Stomach smooth muscle (tissue), 2 donors: ENCODE data around the gene CACNA1S.

Experiments used
- H3K27ac ChIP-seq: one replicate; pipeline ENCODE4 v1.7.0; 2013; ENCODE audit warnings: mild to moderate bottlenecking, low read length, inconsistent platforms
- H3K27me3 ChIP-seq, 2 donors: one replicate each; pipeline ENCODE4 v1.7.0; 2013; ENCODE audit warnings: low read length in 2 of 2; ENCODE audit not compliant: insufficient read depth in 2 of 2, control insufficient read depth in 1 of 2
- H3K36me3 ChIP-seq, 2 donors: one replicate each; pipeline ENCODE4 v1.7.0; 2013; ENCODE audit warnings: low read length in 2 of 2; ENCODE audit not compliant: control insufficient read depth in 2 of 2, insufficient read depth in 2 of 2
- H3K4me1 ChIP-seq: one replicate; pipeline ENCODE4 v1.7.0; 2013; ENCODE audit warnings: low read length; ENCODE audit not compliant: control insufficient read depth, insufficient read depth
- H3K4me3 ChIP-seq, 2 donors: one replicate each; pipeline ENCODE4 v1.7.0; 2013; ENCODE audit warnings: low read length in 2 of 2
- H3K9ac ChIP-seq, 2 donors: one replicate each; pipeline ENCODE4 v1.7.0; 2013; ENCODE audit warnings: low read length in 2 of 2, mild to moderate bottlenecking in 1 of 2
- H3K9me3 ChIP-seq, 2 donors: one replicate each; pipeline ENCODE4 v1.7.0; 2013; ENCODE audit warnings: low read length in 2 of 2; ENCODE audit not compliant: control insufficient read depth in 2 of 2
- donor health status: healthy.
- donor health status: Pancreatic carcinoma.

The CACNA1S gene

DNA sequence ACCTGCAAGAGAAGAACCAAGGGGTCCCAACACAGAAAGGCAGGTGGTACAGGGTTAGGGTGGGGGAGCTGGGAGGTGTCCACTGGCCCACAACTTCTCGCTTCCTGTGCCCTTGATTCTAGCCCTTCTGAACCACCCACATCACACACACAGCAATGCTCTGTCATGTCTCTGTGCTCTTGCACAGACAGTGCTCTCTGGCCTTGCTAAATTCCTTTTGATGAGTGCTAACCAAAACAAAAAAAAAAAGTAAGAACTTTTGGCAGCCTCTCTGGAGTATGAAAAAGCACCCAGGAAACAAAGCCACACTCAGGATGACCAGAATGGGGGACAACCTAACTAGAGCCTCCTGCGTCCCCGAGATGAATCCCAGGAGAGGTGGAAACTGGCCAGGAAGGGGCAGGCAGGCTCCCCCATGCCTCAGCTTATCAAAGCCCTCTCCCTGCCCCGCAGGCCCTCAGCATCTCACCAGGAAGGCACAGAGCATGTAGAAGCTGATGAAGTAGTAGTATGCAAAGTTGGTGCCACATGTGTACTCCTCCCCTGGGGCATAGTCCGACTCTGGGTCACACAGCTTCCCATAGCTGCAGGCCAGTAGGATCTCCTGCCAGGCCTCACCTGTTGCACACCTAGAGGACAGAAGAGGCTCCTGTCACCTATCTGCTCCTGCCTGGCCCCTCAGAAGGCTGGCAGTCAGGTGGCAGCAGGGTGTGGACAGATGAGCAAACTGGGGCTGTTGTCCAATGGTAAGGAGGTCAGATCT lies 61.5 kb downstream of the CACNA1S start:
- Histone ChIP-seq H3K36me3 (no peaks in the 10 kb centered on the region), H3K4me3 (no peak overlapping the region), H3K27ac (no peak overlapping the region), H3K9ac (no peak overlapping the region), H3K4me1 (peaks cover 43% of the 10 kb centered on the region), H3K27me3 (no peaks in the 10 kb centered on the region), H3K9me3 (no peaks in the 10 kb centered on the region)

DNA sequence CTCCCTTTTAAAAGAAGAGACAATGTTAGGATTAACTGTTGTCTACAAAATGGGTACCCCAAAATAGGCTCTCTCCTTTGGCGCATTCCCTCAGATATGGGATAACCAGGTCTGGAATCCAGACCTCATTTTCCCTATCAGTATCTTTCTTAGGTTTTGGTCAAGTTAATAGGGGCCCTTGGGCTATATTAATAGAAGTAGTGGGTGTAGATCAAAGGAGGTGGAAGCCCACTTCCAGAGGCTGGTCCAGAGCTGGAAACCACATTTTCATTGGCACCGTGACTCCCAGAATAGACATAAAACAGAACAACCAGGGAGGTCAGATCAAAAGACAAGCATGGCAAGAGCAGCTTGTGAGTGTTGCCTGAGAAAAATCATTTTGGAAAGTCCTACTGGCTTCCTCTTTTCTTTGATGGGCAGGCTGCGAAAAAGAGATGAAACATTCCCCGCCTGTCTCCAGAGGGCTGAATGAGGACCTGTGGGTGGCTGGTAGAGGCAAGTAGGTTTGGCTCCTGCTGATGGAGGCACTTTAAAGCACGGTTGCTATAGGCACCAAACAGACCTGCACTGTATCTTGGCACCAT lies 62.9 kb downstream of the CACNA1S start:
- H3K4me1 ChIP-seq: peaks cover 31% of the 10 kb centered on the region
- no peak overlapping the region for H3K9ac ChIP-seq
- no peaks in the 10 kb centered on the region for H3K27me3 ChIP-seq
- no peaks in the 10 kb centered on the region for H3K9me3 ChIP-seq
- no peaks in the 10 kb centered on the region for H3K36me3 ChIP-seq
- H3K27ac ChIP-seq: no peak overlapping the region
- no peak overlapping the region for H3K4me3 ChIP-seq

DNA sequence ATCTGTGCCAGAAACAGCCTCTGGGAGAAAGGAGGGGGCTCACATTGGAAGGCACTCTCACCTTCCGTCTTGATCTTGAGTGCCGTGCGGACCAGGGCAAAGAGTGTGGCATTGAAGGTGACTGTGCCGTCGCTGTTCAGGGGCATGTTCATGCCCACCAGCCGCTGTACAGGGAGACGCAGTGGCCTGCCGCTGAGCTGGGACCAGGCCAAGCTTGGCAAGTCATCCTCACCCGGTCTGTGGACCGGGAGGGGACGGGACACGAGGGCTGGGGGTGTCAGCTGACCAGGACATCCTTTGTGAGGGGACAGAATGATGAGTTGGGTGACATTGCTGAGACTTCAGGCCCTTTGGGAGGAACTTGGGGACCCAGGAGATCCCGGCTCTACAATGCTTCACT lies 63.7 kb downstream of the CACNA1S start:
- peaks cover 0 to 2% of the 10 kb centered on the region in 2 donors for H3K27me3 ChIP-seq
- H3K27ac ChIP-seq: no peak overlapping the region
- H3K4me3 ChIP-seq: no peak overlapping the region
- no peaks in the 10 kb centered on the region for H3K36me3 ChIP-seq
- peaks cover 23% of the 10 kb centered on the region for H3K4me1 ChIP-seq
- H3K9me3 ChIP-seq: no peaks in the 10 kb centered on the region
- H3K9ac ChIP-seq: no peak overlapping the region

DNA sequence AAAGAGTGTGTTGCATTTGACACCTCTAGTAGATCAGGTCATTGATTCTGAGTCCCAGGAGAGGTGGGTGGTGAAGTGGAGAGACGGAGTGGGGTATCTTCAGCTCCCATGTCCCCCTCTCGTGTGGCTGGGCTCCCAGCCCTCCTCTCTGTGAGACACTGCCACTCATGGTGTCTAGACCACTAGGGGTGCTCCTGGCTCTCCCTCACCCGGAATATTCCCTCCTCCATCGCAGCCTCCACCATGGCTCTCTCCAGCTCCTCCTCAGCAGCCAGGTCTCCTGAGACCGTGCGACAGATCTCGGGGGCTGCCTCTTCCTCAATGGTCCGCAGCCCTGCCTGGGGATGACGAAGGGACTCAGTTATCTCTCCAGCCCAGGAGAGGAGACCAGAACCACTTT lies 68.1 kb downstream of the CACNA1S start:
- Histone ChIP-seq H3K36me3 (no peaks in the 10 kb centered on the region), H3K4me3 (no peak overlapping the region), H3K4me1 (peaks cover 8% of the 10 kb centered on the region), H3K27me3 (peaks cover 0 to 2% of the 10 kb centered on the region in 2 donors), H3K9ac (no peak overlapping the region), H3K9me3 (no peaks in the 10 kb centered on the region), H3K27ac (no peak overlapping the region)

DNA sequence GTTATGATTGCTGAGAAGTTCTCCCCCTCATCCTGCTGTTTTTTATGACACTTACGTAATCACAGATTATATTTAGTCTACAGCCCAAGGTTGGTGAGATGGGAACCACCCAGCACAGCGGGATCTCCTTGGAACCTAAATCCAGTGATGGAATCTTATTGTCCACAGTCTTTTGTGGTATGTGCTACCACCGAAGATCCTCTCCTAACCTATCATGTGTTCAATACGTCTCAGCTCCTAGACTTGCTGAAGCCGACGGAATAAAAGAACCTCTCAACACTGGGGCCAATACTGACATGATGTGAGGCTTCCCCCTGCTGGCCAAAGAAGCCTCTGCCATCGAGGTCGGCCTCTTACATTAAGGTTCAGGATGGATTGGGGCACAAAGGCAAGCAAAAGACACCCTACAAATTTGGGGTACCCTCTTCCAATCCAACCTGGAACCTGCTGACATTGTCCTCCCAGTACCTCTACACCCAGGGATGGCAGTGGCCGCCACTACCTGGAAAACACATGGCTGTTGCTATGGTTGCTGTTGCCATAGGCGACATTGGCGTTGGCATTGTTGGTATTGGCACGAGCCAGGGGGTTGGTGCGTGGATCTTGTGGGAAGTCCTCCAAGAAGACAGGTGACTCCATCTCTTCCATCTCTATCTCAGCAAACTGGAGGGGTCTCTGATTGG lies 69.3 kb downstream of the CACNA1S start:
- H3K4me3 ChIP-seq: no peak overlapping the region
- no peak overlapping the region for H3K27ac ChIP-seq
- H3K36me3 ChIP-seq: no peaks in the 10 kb centered on the region
- H3K9ac ChIP-seq: no peak overlapping the region
- peaks cover 0 to 2% of the 10 kb centered on the region in 2 donors for H3K27me3 ChIP-seq
- peaks cover 8% of the 10 kb centered on the region for H3K4me1 ChIP-seq
- H3K9me3 ChIP-seq: no peaks in the 10 kb centered on the region

DNA sequence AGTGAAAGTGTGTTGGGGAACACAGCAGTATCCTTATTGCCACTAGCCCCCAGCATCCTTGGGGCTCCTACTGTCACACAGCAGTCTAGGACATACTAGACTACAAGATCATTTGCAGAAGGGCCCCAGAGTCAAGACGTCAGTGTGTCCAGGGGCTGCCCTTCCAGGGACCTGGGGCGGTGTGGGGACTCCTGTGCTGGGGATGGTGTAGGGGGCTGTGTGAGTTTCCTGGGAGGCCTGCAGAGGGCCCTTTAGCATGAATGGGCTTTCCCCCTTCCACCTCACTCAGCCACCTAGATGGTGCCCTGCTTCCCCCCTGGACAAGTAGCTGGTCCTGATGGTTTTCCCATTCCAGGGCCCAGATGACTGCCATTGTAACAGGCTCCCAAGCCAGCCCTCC lies 71.2 kb downstream of the CACNA1S start:
- H3K36me3 ChIP-seq: no peaks in the 10 kb centered on the region
- H3K27me3 ChIP-seq: peaks cover 2 to 5% of the 10 kb centered on the region in 2 donors
- peaks cover 8% of the 10 kb centered on the region for H3K4me1 ChIP-seq
- no peaks in the 10 kb centered on the region for H3K9me3 ChIP-seq
- no peak overlapping the region for H3K9ac ChIP-seq
- H3K4me3 ChIP-seq: no peak overlapping the region
- H3K27ac ChIP-seq: no peak overlapping the region

DNA sequence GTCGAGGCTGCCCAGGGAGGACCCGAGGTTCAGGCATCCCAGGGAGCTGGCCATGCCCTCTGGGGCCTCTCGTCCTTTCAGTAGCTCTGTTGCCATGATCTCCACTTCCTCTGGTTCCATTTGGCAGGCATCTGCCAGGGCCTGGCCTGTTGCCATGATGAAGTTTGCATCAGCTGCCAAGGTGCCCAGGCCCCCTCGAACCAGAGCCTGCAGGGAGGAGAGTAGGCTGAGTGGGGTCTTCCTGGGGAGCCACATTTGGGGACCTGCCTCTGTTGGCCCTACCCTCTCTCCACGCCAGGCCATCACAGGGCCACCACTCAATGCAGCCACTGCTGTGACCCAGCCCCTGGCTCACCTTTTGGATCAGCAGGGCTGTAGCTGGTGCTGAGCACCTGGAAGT lies 72.3 kb downstream of the CACNA1S start:
- H3K27me3 ChIP-seq: peaks cover 2 to 5% of the 10 kb centered on the region in 2 donors
- no peaks in the 10 kb centered on the region for H3K36me3 ChIP-seq
- H3K27ac ChIP-seq: no peak overlapping the region
- H3K4me1 ChIP-seq: peaks cover 8% of the 10 kb centered on the region
- H3K9me3 ChIP-seq: no peaks in the 10 kb centered on the region
- no peak overlapping the region for H3K4me3 ChIP-seq
- H3K9ac ChIP-seq: no peak overlapping the region

DNA sequence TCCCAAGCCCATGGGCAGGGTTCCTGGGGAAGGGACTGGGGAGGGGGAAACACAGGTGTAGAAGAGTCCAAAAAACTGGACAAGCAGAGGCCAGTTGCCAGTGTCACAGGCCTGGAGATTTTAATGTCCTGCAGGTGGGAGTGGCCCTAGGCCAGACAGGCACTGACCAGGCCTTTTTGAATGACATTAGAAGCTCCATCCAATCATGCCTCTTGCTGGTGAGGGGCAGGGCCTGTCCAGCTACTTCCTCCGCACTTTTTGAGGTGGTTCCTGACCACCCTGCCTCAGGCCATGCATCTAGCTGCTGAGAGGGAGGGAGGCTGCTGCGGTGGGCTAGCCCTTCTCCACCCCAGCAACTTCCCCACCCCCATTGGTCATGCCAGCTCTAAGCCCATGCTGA lies 72.8 kb downstream of the CACNA1S start:
- H3K27ac ChIP-seq: no peak overlapping the region
- H3K9ac ChIP-seq: no peak overlapping the region
- no peaks in the 10 kb centered on the region for H3K36me3 ChIP-seq
- peaks cover 2 to 5% of the 10 kb centered on the region in 2 donors for H3K27me3 ChIP-seq
- no peak overlapping the region for H3K4me3 ChIP-seq
- no peaks in the 10 kb centered on the region for H3K9me3 ChIP-seq
- peaks cover 8% of the 10 kb centered on the region for H3K4me1 ChIP-seq

DNA sequence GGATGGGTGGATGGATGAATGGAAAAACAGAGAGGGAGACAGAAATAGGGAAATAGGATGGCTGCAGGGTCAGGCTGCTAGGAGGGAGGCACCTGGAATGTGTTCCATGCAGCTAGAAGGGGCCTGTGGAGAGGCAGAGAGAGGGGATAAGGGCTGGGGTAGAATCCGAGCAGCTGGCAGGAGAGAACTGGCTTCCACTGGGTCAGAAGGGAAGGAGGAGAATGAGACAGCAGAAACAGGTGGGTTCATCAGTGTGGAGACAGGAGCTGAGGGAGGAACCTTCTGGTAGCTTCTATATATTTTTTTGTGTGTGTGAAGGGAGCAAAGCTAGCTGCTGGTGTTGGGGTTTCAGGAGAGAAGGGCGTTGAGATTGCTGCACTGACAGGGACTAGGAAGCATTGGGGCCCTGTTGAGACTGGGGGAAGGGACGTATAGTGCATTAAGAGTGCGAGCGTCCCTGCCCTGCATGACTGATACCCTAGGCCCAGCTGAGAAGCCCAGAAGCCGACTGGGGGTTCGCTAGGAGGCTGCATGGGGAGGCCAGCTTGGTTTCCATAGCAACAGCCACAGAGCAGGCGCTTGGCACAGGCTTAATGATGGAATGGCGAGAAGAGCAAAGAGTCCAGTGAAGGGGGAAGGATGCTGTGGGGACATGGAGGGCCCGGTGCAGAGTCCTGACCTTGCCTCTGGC lies 73.9 kb downstream of the CACNA1S start:
- no peaks in the 10 kb centered on the region for H3K36me3 ChIP-seq
- H3K4me3 ChIP-seq: no peak overlapping the region
- H3K27me3 ChIP-seq: peaks cover 0 to 5% of the 10 kb centered on the region in 2 donors
- no peak overlapping the region for H3K9ac ChIP-seq
- peaks cover 8% of the 10 kb centered on the region for H3K4me1 ChIP-seq
- no peaks in the 10 kb centered on the region for H3K9me3 ChIP-seq
- no peak overlapping the region for H3K27ac ChIP-seq

DNA sequence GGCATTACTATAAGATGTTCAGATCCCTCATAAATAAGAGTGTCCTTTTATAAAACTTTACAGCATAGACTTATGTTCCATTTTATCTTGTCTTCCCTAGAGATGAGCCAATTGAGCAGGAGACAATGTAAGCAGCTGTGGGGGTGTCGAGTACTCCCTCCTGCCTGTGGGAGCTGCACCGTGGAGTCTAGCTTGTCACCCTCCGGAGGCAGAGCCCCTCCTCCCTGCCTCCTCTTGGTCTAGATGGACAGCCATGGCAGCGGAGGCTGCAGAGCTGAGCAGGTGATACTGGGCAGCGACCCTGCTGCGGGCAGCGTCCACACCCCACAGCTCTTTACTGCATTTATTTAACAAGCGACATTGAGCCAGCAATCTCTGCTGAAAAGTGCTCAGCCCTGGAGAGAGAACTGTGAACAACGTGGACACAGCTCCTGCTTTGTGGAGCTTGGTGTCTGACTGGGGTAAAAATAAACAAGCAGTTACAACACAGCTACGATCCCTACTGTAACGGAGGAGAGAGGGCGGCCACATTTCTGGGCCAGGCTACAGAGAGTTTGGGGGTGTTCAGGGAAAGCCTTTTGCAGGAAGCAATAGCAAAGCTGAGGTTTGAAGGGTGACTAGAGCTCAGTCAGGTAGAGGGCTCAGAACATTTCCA lies 75.9 kb downstream of the CACNA1S start:
- peaks cover 0 to 5% of the 10 kb centered on the region in 2 donors for H3K27me3 ChIP-seq
- no peak overlapping the region for H3K9ac ChIP-seq
- H3K36me3 ChIP-seq: no peaks in the 10 kb centered on the region
- no peaks in the 10 kb centered on the region for H3K4me1 ChIP-seq
- no peak overlapping the region for H3K27ac ChIP-seq
- H3K4me3 ChIP-seq: no peak overlapping the region
- no peaks in the 10 kb centered on the region for H3K9me3 ChIP-seq
